HL-60 (cell line): ENCODE data around the gene KCNQ5.
A peak's percentile ranks its signal among the peaks of the same experiment; 100 is the strongest.
"Not testable (repeated sequence)": the region's sequence is repeated elsewhere in the genome, so short reads cannot be mapped to it uniquely, and the experiment has no call there.

Source experiments
- DNase-seq, 2 experiments: peaks; one replicate each; pipeline ENCODE4 v3.0.0-alpha.2; 2010 to 2020; ENCODE audit warnings: low read depth in 1 of 2, low spot score in 1 of 2
- H3K27ac ChIP-seq: fragments of 250-450 bp; sonication (Bioruptor Pico); replicated peaks from 2 replicates; pipeline ENCODE4 v1.5.1; 2020; ENCODE audit warnings: mild to moderate bottlenecking, moderate library complexity
- H3K27me3 ChIP-seq: fragments of 250-450 bp; sonication (Bioruptor Pico); 2 replicates; pipeline ENCODE4 v1.5.1; 2021; ENCODE audit warnings: mild to moderate bottlenecking, moderate library complexity; ENCODE audit not compliant: insufficient read depth, poor library complexity, severe bottlenecking
- H3K4me3 ChIP-seq: replicated peaks from 2 replicates; pipeline ENCODE4 v1.5.1; 2011; ENCODE audit warnings: mild to moderate bottlenecking, control low read depth, low read length; ENCODE audit not compliant: insufficient read depth
- GABPA ChIP-seq: IDR thresholded peaks from 2 replicates; pipeline ENCODE4 v1.6.1; 2012; ENCODE audit warnings: low read depth
- POLR2AphosphoS5 ChIP-seq: IDR thresholded peaks from 2 replicates; pipeline ENCODE4 v1.6.1; 2012; ENCODE audit warnings: low read depth
- REST ChIP-seq: IDR thresholded peaks from 2 replicates; pipeline ENCODE4 v1.6.1; 2012; ENCODE audit warnings: low read depth; ENCODE audit not compliant: insufficient replicate concordance
- SPI1 ChIP-seq: IDR thresholded peaks from 2 replicates; pipeline ENCODE4 v1.6.1; 2012; ENCODE audit warnings: low read depth, mild to moderate bottlenecking, borderline replicate concordance
- TF ChIP-seq, protein P1 (sequence below): IDR thresholded peaks from one replicate; pipeline ENCODE4 v1.5.1; 2011; ENCODE audit warnings: low read length, control low read depth, inconsistent platforms; ENCODE audit not compliant: insufficient read depth

Gene KCNQ5

GRCh38 chr6:72984189-72984831 lies 362.4 kb downstream of the KCNQ5 start:
- H3K27me3 ChIP-seq, H3K4me3 ChIP-seq, DNase-seq, H3K27ac ChIP-seq: not testable (repeated sequence)

GRCh38 chr6:72984981-72985665 lies 363.3 kb downstream of the KCNQ5 start:
- H3K27ac ChIP-seq: no peak overlapping the region
- no peak overlapping the region for H3K4me3 ChIP-seq
- TF ChIP-seq SPI1: no peak
- TF ChIP-seq, protein P1, sequence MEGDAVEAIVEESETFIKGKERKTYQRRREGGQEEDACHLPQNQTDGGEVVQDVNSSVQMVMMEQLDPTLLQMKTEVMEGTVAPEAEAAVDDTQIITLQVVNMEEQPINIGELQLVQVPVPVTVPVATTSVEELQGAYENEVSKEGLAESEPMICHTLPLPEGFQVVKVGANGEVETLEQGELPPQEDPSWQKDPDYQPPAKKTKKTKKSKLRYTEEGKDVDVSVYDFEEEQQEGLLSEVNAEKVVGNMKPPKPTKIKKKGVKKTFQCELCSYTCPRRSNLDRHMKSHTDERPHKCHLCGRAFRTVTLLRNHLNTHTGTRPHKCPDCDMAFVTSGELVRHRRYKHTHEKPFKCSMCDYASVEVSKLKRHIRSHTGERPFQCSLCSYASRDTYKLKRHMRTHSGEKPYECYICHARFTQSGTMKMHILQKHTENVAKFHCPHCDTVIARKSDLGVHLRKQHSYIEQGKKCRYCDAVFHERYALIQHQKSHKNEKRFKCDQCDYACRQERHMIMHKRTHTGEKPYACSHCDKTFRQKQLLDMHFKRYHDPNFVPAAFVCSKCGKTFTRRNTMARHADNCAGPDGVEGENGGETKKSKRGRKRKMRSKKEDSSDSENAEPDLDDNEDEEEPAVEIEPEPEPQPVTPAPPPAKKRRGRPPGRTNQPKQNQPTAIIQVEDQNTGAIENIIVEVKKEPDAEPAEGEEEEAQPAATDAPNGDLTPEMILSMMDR: no peak
- TF ChIP-seq REST: no peak
- TF ChIP-seq POLR2AphosphoS5: no peak
- TF ChIP-seq GABPA: no peak
- no peaks in the 10 kb centered on the region for H3K27me3 ChIP-seq
- DNase-seq: peak in 1 of 2 experiments; percentile 65

DNA sequence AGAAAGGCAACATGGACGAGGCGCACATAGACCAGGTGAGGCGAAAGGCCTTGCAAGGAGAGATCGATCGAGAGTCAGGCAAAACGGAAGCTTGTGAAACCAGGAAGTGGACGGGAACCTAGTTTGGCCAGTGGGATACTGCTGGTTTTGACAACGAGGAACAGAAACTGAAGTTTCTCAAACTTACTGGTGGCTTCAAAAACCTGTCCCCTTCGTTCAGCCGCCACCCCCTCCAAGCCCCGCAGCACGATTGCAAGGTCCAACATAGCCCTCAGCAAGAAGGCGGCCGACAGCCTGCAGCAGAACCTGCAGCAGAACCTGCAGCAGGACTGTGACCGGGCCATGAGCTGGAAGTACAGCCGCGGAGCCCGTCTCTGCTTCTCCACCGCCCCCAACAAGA lies 365.4 kb downstream of the KCNQ5 start:
- TF ChIP-seq POLR2AphosphoS5 (no peak), GABPA (no peak), SPI1 (no peak), REST (no peak)
- TF ChIP-seq, protein P1: no peak
- no peaks in the 10 kb centered on the region for H3K27me3 ChIP-seq
- H3K4me3 ChIP-seq: no peak overlapping the region
- DNase-seq: peak; percentile 14 to 45
- H3K27ac ChIP-seq: no peak overlapping the region

DNA sequence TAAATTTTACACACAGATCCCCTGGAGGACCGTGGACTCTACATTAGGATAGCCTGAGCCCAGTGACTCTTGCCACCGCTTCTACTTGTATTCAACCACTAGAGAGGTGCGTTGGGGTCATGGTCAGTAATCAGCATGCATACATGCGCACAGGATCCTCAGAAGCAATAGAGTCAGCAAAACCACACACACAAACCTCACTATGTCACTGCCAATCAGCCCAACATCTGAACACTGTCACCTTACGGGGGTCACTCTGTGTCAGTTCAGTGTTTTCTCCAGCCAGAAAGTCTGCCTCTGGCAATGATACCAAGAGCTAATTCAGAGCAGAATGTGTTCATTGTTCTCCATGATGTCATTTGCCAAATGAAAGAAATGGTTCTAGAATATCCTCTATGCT lies 378.1 kb downstream of the KCNQ5 start:
- Histone ChIP-seq H3K27me3 (no peaks in the 10 kb centered on the region), H3K4me3 (no peak overlapping the region), H3K27ac (no peak overlapping the region)
- DNase-seq: no peak
- no peak for TF ChIP-seq GABPA
- TF ChIP-seq SPI1: no peak
- no peak for TF ChIP-seq REST
- TF ChIP-seq POLR2AphosphoS5: no peak
- TF ChIP-seq, protein P1: no peak
